Activated naive CD8-positive, alpha-beta T cell treated with anti-CD3 and anti-CD28 coated beads, Interleukin-2, amount 10 ng/mL, durations not matched to agents 7 days and 5 days (primary cell): ENCODE results near the gene ADCY5. TPM values are rescaled to one million over a fixed set of nuclear protein-coding genes. Genes with fewer than 3 reads are reported as not detected.

Experiments
- ATAC-seq: fragments of 150-1000 bp; cut with Tn5 transposase; one replicate; pipeline ENCODE4 v1.10.0; 2021; ENCODE audit warnings: low read depth, moderate library complexity
- POLR2A ChIA-PET: fragments of 350-600 bp; sonication (Branson Sonifier 250); formaldehyde crosslinking; loops from one replicate; lab custom pipeline; 2021; ENCODE audit warnings: antibody characterized with exemption; lab: Charles Lee
- DNase-seq: peaks from one replicate; pipeline ENCODE4 v3.0.0; 2021
- H3K27ac Mint-ChIP-seq: one replicate; pipeline ENCODE4 v1.8.0; 2022; ENCODE audit warnings: mild to moderate bottlenecking, mixed read lengths
- H3K27me3 Mint-ChIP-seq: one replicate; pipeline ENCODE4 v1.8.0; 2022; ENCODE audit warnings: mild to moderate bottlenecking, moderate library complexity, mixed read lengths
- H3K36me3 Mint-ChIP-seq: one replicate; pipeline ENCODE4 v1.8.0; 2021; ENCODE audit warnings: mild to moderate bottlenecking, mixed read lengths
- H3K4me1 Mint-ChIP-seq: one replicate; pipeline ENCODE4 v1.8.0; 2021; ENCODE audit warnings: mixed read lengths
- H3K4me3 Mint-ChIP-seq: one replicate; pipeline ENCODE4 v1.8.0; 2022; ENCODE audit warnings: mild to moderate bottlenecking, moderate library complexity, mixed read lengths
- H3K9me3 Mint-ChIP-seq: one replicate; pipeline ENCODE4 v1.8.0; 2021; ENCODE audit warnings: mixed read lengths
- total RNA-seq, 2 experiments: library from RNA; stranded (reverse); gene quantifications; one replicate each; pipeline ENCODE4 v1.2.3, GENCODE V29; 2021

The ADCY5 gene
- total RNA-seq, 2 experiments from 2014 or later, result not detected

- no peak overlapping the region for H3K4me3 Mint-ChIP-seq
- peaks cover 15% of the 10 kb centered on the region for H3K27me3 Mint-ChIP-seq
- ATAC-seq (no peak), DNase-seq (no peak)
- no peaks in the 10 kb centered on the region for H3K9me3 Mint-ChIP-seq
- H3K36me3 Mint-ChIP-seq, result no peaks in the 10 kb centered on the region
- H3K4me1 Mint-ChIP-seq, result no peaks in the 10 kb centered on the region
- POLR2A ChIA-PET, result no interaction called here
- no peak overlapping the region for H3K27ac Mint-ChIP-seq
Measured at GRCh38 chr3:123431658-123432324, 17.1 kb downstream of the ADCY5 start.

- Mint-ChIP-seq H3K4me1 (no peaks in the 10 kb centered on the region), H3K36me3 (no peaks in the 10 kb centered on the region), H3K9me3 (no peaks in the 10 kb centered on the region), H3K27ac (no peak overlapping the region), H3K4me3 (no peak overlapping the region), H3K27me3 (peaks cover 17% of the 10 kb centered on the region)
- POLR2A ChIA-PET, result no interaction called here
- ATAC-seq (no peak), DNase-seq (no peak)
Measured at GRCh38 chr3:123431007-123431657, 17.8 kb downstream of the ADCY5 start.

- H3K9me3 Mint-ChIP-seq, result no peaks in the 10 kb centered on the region
- no peaks in the 10 kb centered on the region for H3K36me3 Mint-ChIP-seq
- H3K4me3 Mint-ChIP-seq, result no peak overlapping the region
- peaks cover 17% of the 10 kb centered on the region for H3K27me3 Mint-ChIP-seq
- ATAC-seq (no peak), DNase-seq (no peak)
- POLR2A ChIA-PET, result no interaction called here
- no peaks in the 10 kb centered on the region for H3K4me1 Mint-ChIP-seq
- H3K27ac Mint-ChIP-seq, result no peak overlapping the region
Measured at GRCh38 chr3:123430266-123430665, 18.6 kb downstream of the ADCY5 start.

- ATAC-seq (no peak), DNase-seq (no peak)
- no peaks in the 10 kb centered on the region for H3K9me3 Mint-ChIP-seq
- H3K4me1 Mint-ChIP-seq, result no peaks in the 10 kb centered on the region
- POLR2A ChIA-PET, result no interaction called here
- H3K27ac Mint-ChIP-seq, result no peak overlapping the region
- H3K36me3 Mint-ChIP-seq, result no peaks in the 10 kb centered on the region
- no peak overlapping the region for H3K4me3 Mint-ChIP-seq
- peaks cover 17% of the 10 kb centered on the region for H3K27me3 Mint-ChIP-seq
Measured at GRCh38 chr3:123429362-123430125, 19.3 kb downstream of the ADCY5 start.

DNA sequence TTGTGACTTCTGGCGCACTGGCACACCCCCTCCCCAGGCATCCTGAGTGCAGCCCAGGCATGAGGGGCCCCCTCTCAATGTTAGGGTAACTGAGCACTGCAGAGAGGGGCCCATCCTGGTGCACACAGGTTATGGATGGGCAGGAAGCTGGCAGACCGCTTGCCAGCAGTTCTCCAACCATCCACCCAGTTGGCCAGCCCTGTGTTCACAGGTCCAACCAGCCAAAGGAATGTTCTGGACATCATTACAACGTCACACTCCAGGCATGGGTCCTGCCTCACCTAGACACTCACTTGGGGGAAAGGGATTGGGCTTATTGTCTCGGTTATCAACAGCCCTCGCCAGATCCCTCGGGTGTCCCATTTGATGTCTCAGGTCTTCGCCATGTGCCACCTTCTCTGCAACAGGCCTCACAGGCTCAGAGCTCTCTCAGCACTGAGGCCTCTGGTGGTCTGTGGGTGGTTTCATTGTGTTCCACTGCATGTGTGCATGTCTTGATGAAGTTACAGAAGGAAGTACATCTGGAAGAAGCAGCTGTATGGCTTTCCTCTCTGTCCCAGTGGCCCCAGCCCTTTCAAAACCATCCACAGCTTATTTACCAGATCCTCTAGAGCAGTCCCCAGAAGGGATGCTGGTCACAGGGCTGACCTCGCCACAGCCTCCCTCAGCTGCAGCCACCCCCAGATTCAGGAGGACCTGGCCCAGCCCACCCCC is 23.7 kb downstream of the ADCY5 start:
- peaks cover 11% of the 10 kb centered on the region for H3K27me3 Mint-ChIP-seq
- H3K4me3 Mint-ChIP-seq, result no peak overlapping the region
- no peaks in the 10 kb centered on the region for H3K36me3 Mint-ChIP-seq
- H3K27ac Mint-ChIP-seq, result no peak overlapping the region
- POLR2A ChIA-PET, result no interaction called here
- DNase-seq (no peak), ATAC-seq (no peak)
- H3K9me3 Mint-ChIP-seq, result no peaks in the 10 kb centered on the region
- no peaks in the 10 kb centered on the region for H3K4me1 Mint-ChIP-seq

DNA sequence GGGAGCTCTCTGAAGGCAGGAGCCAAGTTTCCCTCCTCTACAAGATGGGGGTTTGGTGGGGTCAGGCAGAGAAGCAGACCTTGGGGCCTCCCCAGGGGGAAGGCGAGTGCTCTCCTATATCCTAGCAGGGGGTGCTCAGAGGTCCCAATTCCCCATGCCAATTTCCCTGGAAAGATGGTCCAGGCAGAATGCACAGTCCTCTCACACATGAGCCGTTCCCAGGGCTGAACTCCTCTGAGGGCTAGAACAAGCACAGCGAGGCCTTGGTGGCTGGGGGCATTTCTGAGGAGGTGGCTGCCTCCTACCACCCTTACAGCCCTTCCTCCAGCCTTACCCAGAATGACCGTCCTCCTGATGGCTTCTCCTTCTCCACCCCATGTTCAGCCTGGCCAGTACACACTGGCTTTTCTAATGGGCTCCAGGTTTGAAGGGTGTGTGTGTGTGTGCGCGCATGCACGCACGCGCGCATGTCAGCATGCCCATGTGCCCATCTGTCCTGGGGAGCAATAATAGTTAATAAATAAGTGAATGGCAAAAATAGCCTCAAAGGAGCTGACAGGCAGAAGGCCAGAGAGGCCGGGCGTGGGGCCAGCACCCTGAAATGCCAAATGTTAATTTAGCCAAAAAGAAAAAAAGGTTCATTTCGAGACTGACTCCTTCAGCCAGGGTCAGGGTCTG is 24.4 kb downstream of the ADCY5 start:
- Mint-ChIP-seq H3K9me3 (no peaks in the 10 kb centered on the region), H3K4me1 (no peaks in the 10 kb centered on the region), H3K27me3 (peaks cover 9% of the 10 kb centered on the region), H3K27ac (no peak overlapping the region), H3K4me3 (no peak overlapping the region), H3K36me3 (no peaks in the 10 kb centered on the region)
- POLR2A ChIA-PET, result no interaction called here
- DNase-seq (no peak), ATAC-seq (no peak)

- Mint-ChIP-seq H3K9me3 (no peaks in the 10 kb centered on the region), H3K4me1 (no peaks in the 10 kb centered on the region), H3K4me3 (no peak overlapping the region), H3K36me3 (no peaks in the 10 kb centered on the region), H3K27ac (no peak overlapping the region), H3K27me3 (peaks cover 7% of the 10 kb centered on the region)
- DNase-seq (no peak), ATAC-seq (no peak)
- POLR2A ChIA-PET, result no interaction called here
Measured at GRCh38 chr3:123423806-123424205, 25.1 kb downstream of the ADCY5 start.

- Mint-ChIP-seq H3K9me3 (no peaks in the 10 kb centered on the region), H3K27ac (no peak overlapping the region), H3K4me3 (no peak overlapping the region), H3K4me1 (no peaks in the 10 kb centered on the region), H3K27me3 (peaks cover 4% of the 10 kb centered on the region), H3K36me3 (no peaks in the 10 kb centered on the region)
- DNase-seq, result no peak
- POLR2A ChIA-PET, result no interaction called here
- no peak for ATAC-seq
Measured at GRCh38 chr3:123423031-123423430, 25.9 kb downstream of the ADCY5 start.

DNA sequence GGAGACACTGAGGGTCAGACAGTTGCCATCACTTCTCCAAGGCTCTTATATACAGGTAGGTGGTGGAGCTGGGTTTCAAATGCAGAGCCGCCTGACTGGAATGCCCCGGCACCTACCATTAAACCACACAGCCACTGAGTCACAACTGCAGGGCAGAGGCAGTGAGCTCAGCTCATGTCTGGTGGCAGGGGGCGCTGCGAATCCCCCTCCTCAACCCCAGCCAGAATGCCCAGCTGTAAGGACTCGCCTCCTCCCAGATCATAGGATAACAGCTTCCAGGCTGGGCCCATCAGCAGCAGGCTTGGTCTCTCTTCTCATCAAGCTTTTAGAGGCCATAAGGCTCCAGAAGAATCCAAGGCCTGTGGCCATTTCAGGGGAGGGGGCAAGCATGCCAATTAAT is 26.4 kb downstream of the ADCY5 start:
- no peaks in the 10 kb centered on the region for H3K4me1 Mint-ChIP-seq
- POLR2A ChIA-PET, result no interaction called here
- H3K9me3 Mint-ChIP-seq, result no peaks in the 10 kb centered on the region
- DNase-seq (no peak), ATAC-seq (no peak)
- peaks cover 4% of the 10 kb centered on the region for H3K27me3 Mint-ChIP-seq
- no peaks in the 10 kb centered on the region for H3K36me3 Mint-ChIP-seq
- H3K27ac Mint-ChIP-seq, result no peak overlapping the region
- no peak overlapping the region for H3K4me3 Mint-ChIP-seq

GRCh38 chr3:123421353-123422174 is 27.3 kb downstream of the ADCY5 start:
- Mint-ChIP-seq H3K36me3 (no peaks in the 10 kb centered on the region), H3K27ac (no peak overlapping the region), H3K4me1 (no peaks in the 10 kb centered on the region), H3K27me3 (peaks cover 8% of the 10 kb centered on the region), H3K9me3 (no peaks in the 10 kb centered on the region), H3K4me3 (no peak overlapping the region)
- ATAC-seq (no peak), DNase-seq (no peak)
- POLR2A ChIA-PET, result no interaction called here

- Mint-ChIP-seq H3K9me3 (no peaks in the 10 kb centered on the region), H3K27me3 (peaks cover 8% of the 10 kb centered on the region)
Measured at GRCh38 chr3:123420416-123420968, 28.4 kb downstream of the ADCY5 start.

GRCh38 chr3:123419850-123420297 is 29.0 kb downstream of the ADCY5 start:
- H3K4me3 Mint-ChIP-seq, result no peak overlapping the region
- ATAC-seq, result no peak

More at GRCh38 chr3:123420416-123420968, 28.4 kb downstream of the ADCY5 start:
- Mint-ChIP-seq H3K36me3 (no peaks in the 10 kb centered on the region), H3K4me1 (no peaks in the 10 kb centered on the region), H3K4me3 (no peak overlapping the region), H3K27ac (no peak overlapping the region)
- ATAC-seq, result no peak
- POLR2A ChIA-PET, result no interaction called here
- DNase-seq, result no peak

More at GRCh38 chr3:123419850-123420297, 29.0 kb downstream of the ADCY5 start:
- no peaks in the 10 kb centered on the region for H3K36me3 Mint-ChIP-seq
- POLR2A ChIA-PET, result no interaction called here
- DNase-seq, result no peak
- no peak overlapping the region for H3K27ac Mint-ChIP-seq
- H3K27me3 Mint-ChIP-seq, result peaks cover 8% of the 10 kb centered on the region
- H3K4me1 Mint-ChIP-seq, result no peaks in the 10 kb centered on the region
- H3K9me3 Mint-ChIP-seq, result no peaks in the 10 kb centered on the region
